Renal pelvis (tissue), 4 donors: ENCODE measurements around the gene RRAS2. TPM values are rescaled to one million over a fixed set of nuclear protein-coding genes. Genes with fewer than 3 reads are reported as not detected.
"Not testable (repeated sequence)": the region's sequence is repeated elsewhere in the genome, so short reads cannot be mapped to it uniquely, and the experiment has no call there.

Experiments
- DNase-seq: peaks from one replicate; pipeline ENCODE4 v3.0.0-alpha.2; 2013
- polyA plus RNA-seq, 3 donors: library from polyadenylated mRNA; unstranded; fragments of 120-200 nt; gene quantifications; one replicate each; pipeline ENCODE4 v1.2.1, GENCODE V29; 2013; ENCODE audit not compliant: insufficient read length in 3 of 3

RRAS2 gene
- polyA plus RNA-seq, 3 donors: 45.3 to 48.3 (median 46.8) TPM

- DNase-seq: no peak
These were observed 49.4 kb downstream of the RRAS2 start for GRCh38 chr11:14309425-14310192.

- no peak for DNase-seq
These were observed 50.0 kb downstream of the RRAS2 start for GRCh38 chr11:14308897-14309387.

- DNase-seq: peak; percentile 31
These were observed 50.7 kb downstream of the RRAS2 start for GRCh38 chr11:14308114-14308896.

- DNase-seq: no peak
These were observed 52.5 kb downstream of the RRAS2 start for GRCh38 chr11:14306481-14306880.

GRCh38 chr11:14305649-14306048 is 53.3 kb downstream of the RRAS2 start:
- DNase-seq: no peak

- DNase-seq: no peak
These were observed 54.4 kb downstream of the RRAS2 start for GRCh38 chr11:14304601-14305000.

- DNase-seq: peak; percentile 50
These were observed 58.2 kb downstream of the RRAS2 start for GRCh38 chr11:14300661-14301304.

- DNase-seq: no peak
These were observed 59.1 kb downstream of the RRAS2 start for GRCh38 chr11:14299921-14300320.

- no peak for DNase-seq
These were observed 68.6 kb downstream of the RRAS2 start for GRCh38 chr11:14290422-14290821.

GRCh38 chr11:14288189-14288935 is 70.6 kb downstream of the RRAS2 start:
- DNase-seq: no peak

GRCh38 chr11:14278869-14279268 is 80.1 kb downstream of the RRAS2 start:
- not testable (repeated sequence) for DNase-seq

- peak; percentile 4 for DNase-seq
These were observed 83.9 kb downstream of the RRAS2 start for GRCh38 chr11:14275076-14275475.

- no peak for DNase-seq
These were observed 85.1 kb downstream of the RRAS2 start for GRCh38 chr11:14273895-14274294.

- DNase-seq: no peak
These were observed 88.1 kb downstream of the RRAS2 start for GRCh38 chr11:14270690-14271542.

- DNase-seq: no peak
These were observed 89.0 kb downstream of the RRAS2 start for GRCh38 chr11:14269692-14270573.

GRCh38 chr11:14267861-14268635 is 90.9 kb downstream of the RRAS2 start:
- DNase-seq: no peak

- no peak for DNase-seq
These were observed 92.4 kb downstream of the RRAS2 start for GRCh38 chr11:14266622-14267021.

- no peak for DNase-seq
These were observed 94.0 kb downstream of the RRAS2 start for GRCh38 chr11:14264966-14265365.
